Activated T-helper 9 cell treated with anti-CD3 and anti-CD28 coated beads, Interleukin-2, amount 50 U/mL, for 16 hours (primary cell): ENCODE results near the gene TLK1.

ENCODE experiments used
- DNase-seq: peaks from one replicate; pipeline ENCODE4 v3.0.0-alpha.2; 2020; ENCODE audit warnings: low read depth

The TLK1 gene

DNA sequence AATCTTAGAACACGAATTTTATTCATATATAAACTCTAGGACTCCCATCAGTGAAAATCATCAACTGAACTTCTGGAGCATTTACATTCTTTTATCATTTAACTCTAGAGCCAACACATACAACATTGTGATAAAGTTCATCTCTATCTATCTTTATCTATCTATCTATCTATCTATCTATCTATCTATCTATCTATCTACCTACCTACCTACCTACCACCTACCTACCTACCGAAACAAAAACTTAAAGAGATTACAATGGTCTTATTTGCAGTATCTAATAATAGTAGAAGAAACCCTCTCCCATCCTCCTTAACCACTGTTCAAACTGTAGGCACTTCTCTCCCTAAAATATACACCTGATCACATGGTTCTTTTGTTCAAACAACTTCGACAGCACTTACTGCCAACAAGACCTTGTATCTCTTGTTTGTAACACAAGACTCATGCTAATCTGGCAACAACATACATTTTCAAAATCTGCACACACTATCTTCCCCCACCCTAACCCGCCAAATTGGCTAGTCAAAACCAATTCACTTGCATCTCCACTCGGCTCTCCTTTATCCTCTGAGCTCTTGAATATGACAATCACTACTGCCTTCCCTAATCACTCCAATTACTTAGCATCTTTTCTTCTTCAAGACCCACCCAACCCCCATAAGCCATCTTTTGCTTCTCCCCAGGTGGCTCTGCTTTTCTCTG lies 162.6 kb downstream of the TLK1 start:
- no peak for DNase-seq

- DNase-seq: no peak
Observed at GRCh38 chr2:170996316-170996715, 164.4 kb downstream of the TLK1 start.

- DNase-seq: no peak
Observed at GRCh38 chr2:170991398-170992182, 169.1 kb downstream of the TLK1 start.

DNA sequence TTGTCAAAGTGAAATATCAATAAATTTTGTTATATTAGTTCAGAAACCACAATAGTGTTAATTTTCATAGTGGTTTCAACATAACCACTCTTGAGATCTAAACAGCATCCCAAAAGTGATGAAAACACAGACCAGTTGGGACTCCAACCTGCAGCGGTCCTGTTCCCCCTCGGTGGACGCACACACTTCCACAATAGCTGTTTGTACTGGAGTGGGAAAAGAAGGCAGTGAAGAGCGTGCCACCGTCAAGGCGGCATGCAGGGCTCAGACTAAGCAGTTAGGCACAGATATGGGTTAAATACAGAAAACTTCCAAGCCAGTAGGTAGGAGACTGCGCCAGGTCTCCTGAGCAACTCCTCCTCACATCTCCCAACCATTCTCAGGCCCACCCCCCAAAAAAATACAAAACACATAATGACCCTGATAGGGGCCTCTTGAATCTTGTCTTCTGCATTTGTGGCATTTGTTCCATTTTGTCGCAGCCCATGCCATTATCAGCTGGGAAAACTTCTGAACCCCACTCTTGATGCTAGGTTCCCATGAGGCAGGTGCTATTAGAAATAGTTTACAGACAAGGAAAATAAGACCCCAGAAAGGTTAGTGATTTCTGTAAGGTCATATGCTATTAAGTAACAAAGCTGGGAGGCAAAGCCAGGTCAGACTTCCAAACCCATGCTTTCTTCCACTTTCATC lies 174.0 kb downstream of the TLK1 start:
- DNase-seq: no peak

DNA sequence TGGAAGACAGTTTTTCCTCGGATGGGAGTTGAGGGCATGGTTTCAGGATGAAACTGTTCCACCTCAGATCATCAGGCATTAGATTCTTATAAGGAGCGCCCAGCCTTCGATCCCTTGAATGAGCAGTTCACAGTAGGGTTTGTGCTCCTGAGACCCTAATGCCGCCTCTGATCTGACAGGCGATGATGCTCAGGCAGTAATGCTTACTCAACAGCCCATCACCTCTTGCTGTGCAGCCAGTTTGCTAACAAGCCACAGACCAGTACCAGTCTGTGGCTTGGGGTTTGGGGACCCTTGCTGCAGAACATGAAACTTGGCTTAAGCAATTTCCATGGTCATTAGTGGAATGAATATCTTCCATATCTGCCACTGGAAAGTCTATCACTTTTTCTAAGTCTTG lies 175.3 kb downstream of the TLK1 start:
- no peak for DNase-seq

DNA sequence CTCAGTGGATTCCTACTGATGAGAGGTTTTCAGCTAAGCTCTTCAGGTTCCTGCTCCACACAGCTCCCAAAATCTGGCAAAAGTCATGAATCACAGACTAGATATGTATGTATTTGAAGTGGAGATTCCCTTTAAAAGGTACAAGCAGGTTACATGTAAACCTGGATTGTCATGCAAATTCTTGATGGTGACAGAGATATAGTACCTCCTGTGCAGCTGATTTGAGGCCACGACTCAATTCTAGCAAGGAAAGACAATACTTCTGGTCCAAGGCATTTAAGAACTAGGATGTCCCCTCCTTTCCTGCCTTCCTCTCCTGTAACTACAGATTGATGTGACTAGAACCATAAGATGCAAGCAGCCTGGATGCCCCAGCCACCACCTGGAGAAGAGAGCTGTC lies 176.6 kb downstream of the TLK1 start:
- no peak for DNase-seq

DNA sequence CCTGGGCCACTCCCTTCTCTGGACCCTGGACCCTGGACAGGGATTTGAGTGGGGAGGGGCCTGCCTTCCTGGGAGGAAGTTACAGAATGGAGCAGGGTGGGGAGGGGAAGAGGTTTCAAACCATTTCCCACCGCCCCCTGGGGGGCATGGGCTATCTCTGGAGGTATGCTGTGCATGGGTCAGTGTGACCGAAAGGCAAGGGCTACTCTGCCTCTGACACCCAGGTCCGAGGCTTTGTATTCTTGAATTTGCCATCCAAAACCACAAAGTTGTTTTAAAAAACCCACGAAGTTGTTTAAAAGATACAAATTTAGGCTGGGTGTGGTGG lies 184.8 kb downstream of the TLK1 start:
- no peak for DNase-seq

DNA sequence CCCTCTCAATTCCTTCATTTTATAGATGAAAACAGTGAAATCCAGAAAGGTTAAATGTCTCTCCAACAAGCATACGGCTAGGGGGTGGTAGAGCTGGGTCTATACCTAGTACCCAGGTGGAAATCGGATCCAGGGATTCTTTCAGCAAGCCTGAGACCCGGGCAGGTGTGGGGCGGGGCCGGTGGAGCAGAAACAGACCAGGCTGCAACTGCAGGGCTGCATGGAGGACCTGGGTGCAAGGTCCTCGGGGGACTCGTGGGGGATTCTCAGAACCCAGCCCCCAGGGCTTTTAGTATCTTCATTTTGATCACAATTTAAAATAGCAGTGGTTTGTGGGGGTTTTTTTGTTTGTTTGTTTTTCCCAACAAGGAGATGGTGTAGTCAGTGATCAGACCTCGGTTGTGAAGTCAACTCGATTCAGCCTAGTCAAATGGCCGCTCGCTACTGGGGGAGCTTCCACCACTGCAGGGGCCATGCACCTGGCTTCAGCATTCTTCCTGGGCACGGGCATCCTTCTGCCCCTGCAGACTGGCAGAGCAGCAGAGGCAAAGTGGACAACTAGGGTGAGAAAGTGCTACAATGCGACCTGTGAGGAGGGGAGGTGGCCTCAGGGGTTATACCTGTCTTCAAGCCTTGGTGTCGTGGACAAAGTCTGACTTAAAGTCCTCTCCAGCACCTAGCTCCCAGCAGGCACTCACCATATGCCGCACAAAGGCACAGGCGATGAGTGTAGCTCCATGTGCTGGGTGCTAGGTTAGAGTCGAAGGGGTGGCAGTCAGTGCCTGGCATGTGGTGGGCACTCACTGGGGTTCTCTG lies 185.4 kb downstream of the TLK1 start:
- DNase-seq: no peak

GRCh38 chr2:170974304-170974993 lies 186.2 kb downstream of the TLK1 start:
- no peak for DNase-seq

GRCh38 chr2:170973492-170974303 lies 187.0 kb downstream of the TLK1 start:
- peak; percentile 86 for DNase-seq

- DNase-seq: no peak
Observed at GRCh38 chr2:170973225-170973491, 187.5 kb downstream of the TLK1 start.

GRCh38 chr2:170972296-170973224 lies 188.1 kb downstream of the TLK1 start:
- no peak for DNase-seq

DNA sequence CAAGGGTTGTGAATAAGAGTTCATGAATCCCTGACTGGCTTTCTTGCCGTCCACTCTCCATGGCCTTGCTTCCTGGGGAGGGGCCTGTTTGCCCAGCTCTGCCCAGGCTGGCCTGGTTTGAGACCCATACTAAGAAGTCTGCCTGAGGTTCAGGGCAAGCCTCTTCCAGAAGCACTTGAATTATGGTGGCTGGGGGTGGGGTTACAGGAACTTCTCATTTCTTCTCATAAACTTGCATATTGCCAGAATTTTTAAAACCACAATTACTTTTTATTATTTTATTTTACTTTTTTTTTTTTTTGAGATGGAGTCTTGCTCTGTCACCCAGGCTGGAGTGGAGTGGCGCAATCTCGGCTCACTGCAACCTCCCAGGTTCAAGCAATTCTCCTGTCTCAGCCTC lies 189.6 kb downstream of the TLK1 start:
- no peak for DNase-seq

GRCh38 chr2:170969872-170970496 lies 190.7 kb downstream of the TLK1 start:
- no peak for DNase-seq

- no peak for DNase-seq
Observed at GRCh38 chr2:170969030-170969429, 191.7 kb downstream of the TLK1 start.

- DNase-seq: no peak
Observed at GRCh38 chr2:170968205-170969003, 192.3 kb downstream of the TLK1 start.

DNA sequence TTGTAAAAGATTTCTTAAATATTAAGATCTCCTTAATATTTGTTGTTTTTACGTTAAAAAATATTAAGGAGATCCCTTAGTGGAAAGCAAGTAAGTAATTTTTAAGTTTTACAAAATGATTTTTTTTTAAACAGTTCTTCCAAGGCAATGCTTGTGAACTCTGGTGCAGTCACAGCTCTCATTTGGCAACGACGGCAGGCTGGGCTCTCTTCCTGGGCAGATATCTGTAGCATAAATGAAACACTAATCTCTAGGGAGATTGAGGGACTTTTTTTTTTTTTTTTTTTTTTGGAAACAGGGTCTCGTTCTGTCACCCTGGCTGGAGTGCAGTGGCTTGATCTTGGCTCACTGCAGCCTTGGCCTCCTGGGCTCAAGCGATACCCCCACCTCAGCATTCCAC lies 193.1 kb downstream of the TLK1 start:
- no peak for DNase-seq

DNA sequence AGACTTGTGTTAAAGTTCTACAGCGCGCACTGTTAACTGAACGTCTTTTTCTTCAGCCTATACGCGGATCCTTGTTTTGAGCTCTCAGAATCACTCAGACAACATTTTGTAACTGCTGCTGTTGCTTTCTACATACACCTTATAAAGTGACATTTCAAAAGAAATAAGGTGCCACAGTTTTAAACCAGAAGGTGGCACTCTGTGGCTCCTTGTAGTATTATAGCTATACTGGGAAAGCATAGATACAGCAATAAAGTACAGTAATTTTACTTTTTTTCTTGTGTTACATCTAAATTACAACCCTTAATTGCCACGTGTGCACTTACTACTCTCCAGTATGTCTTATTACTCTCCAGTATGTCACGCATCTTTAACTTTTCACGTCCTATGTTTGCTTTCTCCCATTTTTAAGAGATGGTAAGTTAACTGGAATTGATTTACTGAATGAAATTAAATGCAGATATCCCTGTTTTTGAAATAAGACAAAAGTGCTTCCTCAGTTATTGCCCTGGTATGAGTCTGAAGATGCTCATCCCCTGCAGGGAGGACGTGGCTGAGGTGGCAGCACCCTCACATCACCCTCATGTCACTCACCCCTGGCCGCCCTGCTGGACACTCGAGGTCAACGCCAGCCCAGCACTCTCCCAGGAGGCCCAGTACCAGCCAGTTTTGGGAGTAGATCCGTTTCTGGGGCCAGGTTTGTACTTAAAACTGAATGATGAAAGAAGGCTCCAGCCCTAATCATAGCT lies 193.9 kb downstream of the TLK1 start:
- no peak for DNase-seq
